GM19468 (cell line): ENCODE measurements around the gene FBXO24.
"Not testable (repeated sequence)": the region's sequence is repeated elsewhere in the genome, so short reads cannot be mapped to it uniquely, and the experiment has no call there.

ENCODE experiments used
- ATAC-seq: cut with Tn5 transposase; IDR thresholded peaks from one replicate; pipeline ENCODE4 v1.9.1; 2021; ENCODE audit warnings: mild to moderate bottlenecking, moderate library complexity, moderate number of reproducible peaks; ENCODE audit not compliant: unreplicated experiment; ENCODE audit errors: extremely low read depth

Gene FBXO24

GRCh38 chr7:100586266-100587025 is at the start of gene FBXO24:
Gene FBXO24 (plus strand): TSS chr7:100586328. CDS start chr7:100586626, 298 bp downstream.
- peak; percentile 81 for ATAC-seq

DNA sequence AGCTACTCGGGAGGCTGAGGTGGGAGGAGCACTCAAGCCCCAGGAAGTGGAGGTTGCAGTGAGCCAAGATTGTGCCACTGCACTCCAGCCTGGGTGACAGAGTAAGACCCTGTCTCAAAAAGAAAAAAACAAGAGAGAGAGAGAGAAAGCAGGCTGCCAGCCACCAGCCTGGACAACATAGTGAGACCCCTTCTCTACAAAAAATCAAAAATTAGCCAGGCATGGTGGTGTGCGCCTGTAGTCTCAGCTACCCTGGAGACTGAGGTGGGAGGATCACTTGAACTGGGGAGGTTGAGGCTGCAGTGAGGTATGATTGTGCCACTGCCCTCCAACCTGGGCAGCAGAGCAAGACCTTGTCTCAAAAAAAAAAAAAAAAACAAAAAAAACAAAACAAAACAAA is 49.4 kb upstream of the FBXO24 start:
- not testable (repeated sequence) for ATAC-seq

DNA sequence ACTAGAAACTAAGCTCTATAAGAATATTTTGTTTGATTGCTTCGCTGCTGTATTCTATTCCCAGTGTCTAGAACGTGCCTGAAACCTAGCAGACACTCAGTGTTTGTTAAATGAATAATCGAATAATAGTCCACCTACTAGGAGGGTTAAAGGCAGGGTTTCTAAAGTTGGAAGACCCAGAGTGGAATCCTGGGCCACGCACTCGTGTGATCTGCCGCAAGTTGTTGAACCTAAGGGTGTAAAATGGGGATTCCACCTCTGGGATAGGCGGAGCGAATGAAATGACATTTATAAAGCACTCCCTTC is 47.8 kb upstream of the FBXO24 start:
- no peak for ATAC-seq

DNA sequence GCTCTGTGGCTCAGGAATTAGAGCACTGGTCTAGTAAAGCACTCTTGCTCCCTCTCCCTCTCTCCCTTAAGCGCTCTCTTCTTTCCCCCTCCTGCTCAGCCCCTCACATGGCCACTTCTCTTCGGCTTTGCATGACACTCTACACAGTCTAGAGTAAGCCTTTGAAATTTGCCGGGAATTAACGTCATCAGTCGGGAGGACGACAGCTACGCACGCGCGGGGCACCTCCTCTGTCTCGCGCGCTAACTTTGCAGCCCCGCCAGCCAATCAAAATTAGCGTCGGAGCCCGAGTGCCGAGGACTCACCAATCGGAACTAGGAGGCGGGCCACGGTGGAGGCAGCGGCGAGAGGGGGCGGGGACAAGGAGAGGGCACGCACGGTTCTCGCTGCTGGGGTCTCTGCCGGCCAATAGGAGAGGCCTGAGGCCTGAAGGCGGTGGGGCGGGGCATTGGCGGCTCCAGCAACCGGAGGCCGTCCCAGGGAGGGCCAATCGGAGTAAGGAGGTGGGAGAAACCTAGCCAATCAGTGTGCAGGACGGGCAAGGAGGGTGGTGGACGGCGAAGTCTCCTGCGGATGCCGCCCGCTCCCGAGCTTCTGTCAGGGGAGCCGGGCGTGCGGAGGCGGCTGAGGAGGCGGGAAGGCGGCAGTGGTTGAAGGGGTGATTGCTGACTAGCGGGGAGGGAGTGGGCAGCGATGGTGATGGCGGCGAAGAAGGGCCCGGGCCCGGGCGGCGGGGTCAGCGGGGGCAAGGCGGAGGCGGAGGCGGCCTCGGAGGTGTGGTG is 47.3 kb upstream of the FBXO24 start, which contains the start of gene AGFG2:
TSS of gene AGFG2 (plus strand) at position 550 of the 782 bp plus-strand sequence. CDS start at position 694, 144 bp downstream.
- peak; percentile 92 for ATAC-seq

GRCh38 chr7:100539436-100540006 is 46.6 kb upstream of the FBXO24 start:
- no peak for ATAC-seq

GRCh38 chr7:100540073-100540723 is 45.9 kb upstream of the FBXO24 start:
- no peak for ATAC-seq

GRCh38 chr7:100541309-100541708 is 44.8 kb upstream of the FBXO24 start:
- not testable (repeated sequence) for ATAC-seq

- ATAC-seq, result no peak
Observed at GRCh38 chr7:100543586-100543985, 42.5 kb upstream of the FBXO24 start.

DNA sequence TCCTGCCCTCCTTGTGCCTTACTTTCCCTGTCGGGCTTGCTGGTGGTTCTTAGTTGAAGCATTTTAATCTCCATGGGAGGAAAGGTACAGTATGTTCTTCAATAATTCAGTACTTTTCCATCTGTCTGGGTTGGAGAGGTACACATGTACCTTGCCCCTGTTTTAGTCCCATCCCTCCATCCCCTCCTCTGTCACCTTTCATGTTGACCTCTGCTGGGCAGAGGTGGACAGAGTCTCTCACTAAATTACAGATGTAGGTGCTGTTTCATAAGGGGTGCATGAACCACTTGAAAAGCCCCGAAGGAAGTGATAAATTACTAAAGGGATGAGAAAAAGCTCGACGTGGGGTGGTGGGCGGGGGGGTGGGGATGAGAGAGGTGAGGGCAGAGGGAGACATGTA is 41.7 kb upstream of the FBXO24 start:
- ATAC-seq, result no peak

DNA sequence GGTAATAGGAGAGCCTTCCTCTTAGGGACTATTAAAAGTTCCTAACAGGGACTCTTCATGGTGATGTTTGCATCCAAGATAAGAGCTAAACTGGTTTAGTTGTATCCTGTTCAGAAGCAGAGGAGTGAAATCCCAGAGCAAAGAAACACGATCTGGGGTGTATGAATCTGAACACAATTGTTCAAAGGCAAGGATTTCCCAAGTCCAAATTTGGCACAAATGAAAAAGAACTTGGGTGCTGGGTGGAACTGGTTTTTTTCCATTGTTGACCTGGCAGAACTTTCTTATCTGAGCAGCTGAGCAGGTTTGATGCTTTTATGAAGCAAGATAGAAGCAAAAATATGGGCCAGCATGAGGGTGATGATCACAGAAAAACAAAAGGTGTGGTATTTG is 41.2 kb upstream of the FBXO24 start:
- no peak for ATAC-seq

GRCh38 chr7:100545360-100546128 is 40.6 kb upstream of the FBXO24 start:
- no peak for ATAC-seq

- no peak for ATAC-seq
Observed at GRCh38 chr7:100546129-100546925, 39.8 kb upstream of the FBXO24 start.

DNA sequence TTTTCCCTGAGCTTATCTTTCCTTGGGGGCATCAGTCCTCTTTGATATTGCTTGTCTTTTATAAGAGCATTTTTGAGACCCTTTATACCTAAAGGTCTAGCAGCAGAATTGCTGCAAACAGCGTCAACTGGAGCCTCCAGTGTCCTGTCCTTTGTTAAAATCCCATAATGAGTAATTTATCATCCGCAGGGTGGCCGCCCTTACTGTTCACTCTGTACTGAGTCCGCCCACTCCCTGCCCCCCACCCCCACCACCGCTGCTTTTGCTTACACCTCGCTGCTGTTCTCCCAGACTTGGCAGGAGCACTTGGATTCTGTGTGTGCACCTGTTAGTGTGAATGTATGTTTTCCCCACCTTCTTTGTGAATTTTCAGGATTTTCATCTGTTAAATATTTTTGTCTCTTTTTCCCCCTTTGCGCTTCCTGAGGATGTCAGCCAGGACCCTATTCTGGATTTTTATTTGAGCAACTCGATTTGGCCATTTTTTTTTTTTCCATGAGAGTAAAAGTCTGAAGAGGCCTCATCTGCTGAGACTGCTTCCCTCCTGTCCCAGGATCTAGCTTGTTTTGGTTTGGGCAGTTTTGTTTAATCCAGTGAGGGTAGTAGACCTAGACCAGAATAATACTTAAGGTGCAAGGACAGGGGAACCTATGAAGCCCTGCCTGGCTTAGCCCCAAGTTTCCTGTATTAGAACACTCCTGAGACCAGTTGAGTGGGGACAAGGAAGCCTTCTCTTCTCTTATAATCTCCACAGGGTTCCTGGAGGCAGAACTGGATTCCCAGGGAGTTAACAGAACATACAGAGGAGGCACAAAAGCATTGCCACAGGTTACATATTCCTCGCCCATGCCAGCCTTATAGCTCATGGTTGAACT is 39.0 kb upstream of the FBXO24 start:
- ATAC-seq, result no peak

GRCh38 chr7:100547872-100548271 is 38.3 kb upstream of the FBXO24 start:
- ATAC-seq, result no peak

- ATAC-seq, result not testable (repeated sequence)
Observed at GRCh38 chr7:100548446-100548845, 37.7 kb upstream of the FBXO24 start.

GRCh38 chr7:100552532-100552931 is 33.6 kb upstream of the FBXO24 start:
- ATAC-seq, result no peak

GRCh38 chr7:100553032-100553431 is 33.1 kb upstream of the FBXO24 start:
- no peak for ATAC-seq

- no peak for ATAC-seq
Observed at GRCh38 chr7:100555701-100556100, 30.4 kb upstream of the FBXO24 start.
